GM19043 (cell line): ENCODE results near the gene DLG5.

ENCODE experiments used
- ATAC-seq: cut with Tn5 transposase; IDR thresholded peaks from one replicate; pipeline ENCODE4 v1.9.1; 2021; ENCODE audit warnings: low read depth; ENCODE audit not compliant: unreplicated experiment

Gene DLG5

GRCh38 chr10:77915319-77916105 lies 11.0 kb downstream of the DLG5 start:
- no peak for ATAC-seq

DNA sequence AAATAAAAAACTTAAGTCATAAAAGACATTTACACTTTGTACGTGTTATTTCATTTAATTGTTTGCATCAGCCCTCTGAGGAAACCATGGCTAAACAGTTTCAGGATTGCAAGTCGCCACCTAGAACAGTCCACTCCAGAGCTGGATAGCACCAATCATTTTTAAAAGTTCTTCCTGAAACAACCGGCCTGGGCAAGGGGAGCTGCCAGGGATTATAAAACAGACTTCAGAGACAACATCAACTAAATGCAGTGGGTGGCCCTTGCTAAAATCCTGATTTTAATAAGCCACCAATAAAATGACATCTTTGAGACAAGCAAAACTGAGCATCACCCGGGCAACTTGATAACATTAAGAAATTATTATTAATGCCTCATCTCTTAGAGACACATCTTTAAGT lies 13.5 kb downstream of the DLG5 start:
- ATAC-seq, result no peak

- no peak for ATAC-seq
Observed at GRCh38 chr10:77912576-77912975, 14.0 kb downstream of the DLG5 start.

GRCh38 chr10:77911535-77912123 lies 14.9 kb downstream of the DLG5 start:
- no peak for ATAC-seq

DNA sequence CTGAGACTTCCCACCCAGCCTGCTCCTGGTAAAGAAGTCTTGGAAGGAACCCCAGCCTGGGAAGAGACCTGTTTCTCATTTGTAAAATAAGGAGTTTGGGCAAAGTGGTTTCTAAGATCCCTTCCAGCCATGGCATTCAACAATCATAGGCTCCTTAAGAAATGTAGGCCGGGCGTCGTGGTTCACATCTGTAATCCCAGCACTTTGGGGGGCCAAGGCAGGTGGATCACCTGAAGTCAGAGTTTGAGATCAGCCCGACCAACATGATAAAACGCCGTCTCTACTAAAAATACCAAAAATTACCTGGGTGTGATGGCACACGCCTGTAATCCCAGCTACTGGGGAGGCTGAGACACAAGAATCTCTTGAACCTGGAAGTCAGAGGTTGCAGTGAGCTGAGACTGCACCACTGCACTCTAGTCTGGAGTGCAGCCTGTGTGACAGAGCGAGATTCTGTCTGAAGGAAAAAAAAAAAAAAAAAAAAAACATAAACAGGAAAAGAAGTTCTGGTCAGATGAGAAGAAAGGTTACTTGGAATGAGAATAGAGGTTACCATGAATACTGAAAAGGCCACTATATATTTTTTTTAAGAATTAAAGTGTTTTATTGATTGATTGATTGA lies 15.9 kb downstream of the DLG5 start:
- no peak for ATAC-seq

DNA sequence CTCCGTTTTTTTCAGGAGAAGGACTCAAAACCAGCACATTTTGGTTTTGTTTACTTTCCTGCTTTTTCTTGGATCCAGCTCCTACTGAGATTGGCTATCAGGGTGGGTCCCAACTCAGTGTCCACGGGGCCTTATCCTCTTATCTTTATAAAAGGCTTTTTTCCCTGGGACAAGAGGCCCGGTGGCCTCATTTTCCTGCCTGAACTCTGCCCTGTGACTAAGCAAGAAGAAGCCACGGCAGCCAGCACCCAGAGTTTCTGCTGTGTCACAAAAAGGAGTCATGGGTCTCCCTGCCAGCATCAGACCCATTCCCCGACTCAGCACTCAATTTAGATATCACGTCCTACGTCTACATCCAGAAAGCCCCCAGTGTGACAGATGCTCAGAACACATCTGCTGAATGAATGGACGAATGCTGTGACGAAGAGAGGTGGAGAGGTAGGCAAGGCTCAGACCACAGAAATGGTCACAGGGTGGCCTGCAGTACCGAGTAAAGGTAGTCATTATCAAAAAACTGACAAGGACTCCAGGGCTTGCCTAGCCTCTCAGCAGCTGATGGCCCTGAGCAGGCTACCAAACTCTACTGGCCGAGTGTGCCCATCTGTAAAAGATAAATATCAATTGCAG lies 16.7 kb downstream of the DLG5 start:
- ATAC-seq, result no peak

- ATAC-seq, result no peak
Observed at GRCh38 chr10:77909021-77909748, 17.4 kb downstream of the DLG5 start.

DNA sequence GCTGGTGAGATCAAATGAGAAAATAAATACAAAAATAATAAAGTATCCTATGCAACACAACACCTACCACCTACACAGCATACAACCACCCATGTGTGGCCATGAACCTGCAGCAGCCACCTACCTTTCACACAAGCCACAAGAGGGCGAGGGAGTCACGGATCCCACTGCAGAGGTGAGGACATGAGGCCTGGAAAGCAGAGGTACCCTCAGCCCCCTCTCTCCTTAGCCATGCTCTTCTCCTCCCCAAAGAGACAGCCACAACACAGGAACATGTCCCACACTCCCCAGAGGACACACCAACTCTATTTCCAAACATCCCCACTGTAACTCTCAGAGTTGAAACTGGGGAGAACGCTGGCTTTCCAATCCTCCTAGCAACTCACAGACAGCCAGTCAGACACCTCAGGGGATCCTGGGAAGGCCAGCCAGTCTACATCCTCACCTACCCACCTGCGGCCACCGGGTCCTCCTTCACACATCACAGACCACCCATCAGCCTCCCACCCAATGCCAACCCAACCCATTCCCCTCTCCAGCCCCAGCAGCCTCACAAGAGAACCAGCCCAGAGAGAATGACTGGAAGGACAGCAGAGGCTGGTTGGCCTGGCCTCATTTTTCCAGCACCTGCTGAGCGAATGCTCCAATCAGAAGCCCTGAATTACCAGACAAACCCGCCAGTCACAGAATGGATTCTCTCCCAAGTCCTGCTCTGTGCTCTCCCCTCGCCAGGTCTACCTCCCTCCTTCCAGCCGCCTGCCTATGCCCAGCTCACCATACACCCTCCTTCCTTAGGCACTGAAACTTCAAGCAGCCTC lies 18.4 kb downstream of the DLG5 start:
- no peak for ATAC-seq

- ATAC-seq, result no peak
Observed at GRCh38 chr10:77907462-77907861, 19.1 kb downstream of the DLG5 start.

- ATAC-seq, result no peak
Observed at GRCh38 chr10:77906951-77907421, 19.6 kb downstream of the DLG5 start.

GRCh38 chr10:77905781-77906180 lies 20.8 kb downstream of the DLG5 start:
- no peak for ATAC-seq

DNA sequence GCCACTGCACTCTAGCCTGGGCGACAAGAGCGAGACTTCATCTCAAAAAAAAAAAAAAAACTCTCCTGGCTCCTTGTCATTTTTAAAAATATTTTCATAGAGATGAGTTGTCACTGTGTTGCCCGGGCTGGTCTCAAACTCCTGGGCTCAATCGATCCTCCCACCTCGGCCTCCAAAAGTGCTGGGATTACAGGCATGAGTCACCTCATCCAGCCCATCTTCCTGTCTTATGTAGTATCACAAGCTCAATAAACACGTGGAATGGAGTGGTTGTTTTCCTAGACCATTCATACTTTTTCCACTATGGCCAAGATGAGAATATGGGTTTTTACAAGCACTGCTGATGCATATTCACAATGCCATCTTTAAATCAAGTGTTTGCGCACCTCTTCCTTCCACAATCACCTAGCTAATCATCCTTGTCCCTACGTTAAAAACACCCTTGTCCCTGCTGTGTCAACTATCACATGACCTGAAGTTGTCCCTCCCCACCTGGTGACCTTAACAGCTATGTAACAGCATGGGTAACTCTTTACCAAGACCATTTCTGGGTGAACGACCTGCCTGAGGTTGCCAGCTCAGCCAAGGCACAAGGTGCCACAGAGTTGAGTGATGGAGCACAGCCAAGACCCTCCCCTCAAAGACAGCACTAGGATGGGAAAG lies 21.3 kb downstream of the DLG5 start:
- no peak for ATAC-seq

- ATAC-seq, result no peak
Observed at GRCh38 chr10:77904100-77904840, 22.3 kb downstream of the DLG5 start.

DNA sequence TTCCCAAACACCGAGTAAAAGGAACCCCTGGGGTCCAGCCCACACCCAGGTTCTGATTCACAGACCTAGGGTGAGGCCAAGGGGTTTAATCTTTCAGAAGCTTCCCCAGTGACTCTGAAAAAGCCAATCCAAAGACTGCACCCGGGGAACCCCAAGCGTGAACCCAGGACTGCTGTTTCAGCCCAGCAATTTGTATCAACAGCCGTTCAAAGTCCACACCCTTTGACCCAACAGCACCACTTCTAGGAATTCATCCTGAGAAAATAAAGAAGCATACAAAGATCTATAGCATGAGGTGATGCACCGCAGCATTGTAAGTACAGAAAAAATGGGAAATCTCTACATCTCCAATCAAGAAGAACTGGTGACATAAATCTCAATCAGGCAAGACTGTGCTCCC lies 24.4 kb downstream of the DLG5 start:
- no peak for ATAC-seq

- no peak for ATAC-seq
Observed at GRCh38 chr10:77901743-77902142, 24.8 kb downstream of the DLG5 start.

- ATAC-seq, result no peak
Observed at GRCh38 chr10:77899690-77900089, 26.9 kb downstream of the DLG5 start.

DNA sequence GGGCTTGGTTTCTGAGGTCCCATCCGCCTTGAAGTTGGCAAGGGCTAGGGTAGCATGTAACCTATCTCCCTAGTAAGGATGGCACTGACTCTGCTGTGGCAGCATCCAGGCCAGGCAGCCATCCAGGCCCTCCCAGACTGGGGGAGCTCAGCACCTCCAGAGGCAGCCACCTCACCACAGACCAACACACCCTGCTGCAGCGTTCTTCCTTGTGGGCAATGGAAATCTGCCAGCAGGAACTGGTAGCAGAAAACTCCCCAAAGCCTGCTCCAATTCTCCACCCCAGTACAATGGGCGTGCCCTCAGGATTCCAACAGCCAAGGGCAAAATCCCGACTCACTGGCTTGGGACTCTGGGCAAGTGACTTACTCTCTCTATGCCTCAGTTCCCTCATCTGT lies 27.5 kb downstream of the DLG5 start:
- ATAC-seq, result no peak

DNA sequence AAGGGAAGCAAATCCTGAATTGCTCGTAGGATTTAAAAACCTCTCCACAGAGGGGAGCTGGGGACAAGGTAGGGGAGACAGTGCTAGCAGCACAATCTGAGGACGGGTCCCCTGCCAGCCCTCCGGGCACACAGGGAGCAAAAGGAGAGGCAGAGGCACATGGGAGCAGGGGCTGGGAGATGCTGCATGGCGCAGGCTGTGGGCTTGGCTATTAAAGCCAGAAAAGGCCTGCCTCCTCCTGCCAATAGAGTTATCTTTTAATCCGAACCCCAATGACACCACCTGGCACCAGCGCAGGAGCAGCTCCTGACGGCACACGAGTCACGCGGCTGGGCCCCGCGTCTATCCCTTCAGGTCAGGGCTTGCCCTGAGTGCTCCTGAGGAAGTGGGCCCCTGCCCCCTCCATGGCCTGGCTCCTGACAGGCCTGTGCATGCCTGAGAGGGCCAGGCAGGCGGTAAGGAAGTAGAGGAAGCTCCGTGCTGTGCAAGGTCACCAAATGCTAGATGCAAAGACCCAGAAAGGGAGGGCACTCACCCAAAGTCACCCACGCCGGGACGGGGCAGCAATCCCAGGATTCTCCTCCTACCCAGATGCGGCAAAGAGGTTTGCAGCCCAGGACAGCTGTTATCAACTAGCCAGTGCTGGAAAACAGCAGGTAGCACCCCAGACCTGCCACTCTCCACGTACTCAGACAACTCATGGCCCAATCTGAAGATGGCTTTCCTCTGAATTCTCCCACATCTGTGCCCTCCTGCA lies 28.1 kb downstream of the DLG5 start:
- no peak for ATAC-seq
